Measurements from ENCODE around the gene ABHD10.

GRCh38 chr3:111986800-111987199 is 8.0 kb downstream of the ABHD10 start:
- TF ChIP-seq, protein P1, sequence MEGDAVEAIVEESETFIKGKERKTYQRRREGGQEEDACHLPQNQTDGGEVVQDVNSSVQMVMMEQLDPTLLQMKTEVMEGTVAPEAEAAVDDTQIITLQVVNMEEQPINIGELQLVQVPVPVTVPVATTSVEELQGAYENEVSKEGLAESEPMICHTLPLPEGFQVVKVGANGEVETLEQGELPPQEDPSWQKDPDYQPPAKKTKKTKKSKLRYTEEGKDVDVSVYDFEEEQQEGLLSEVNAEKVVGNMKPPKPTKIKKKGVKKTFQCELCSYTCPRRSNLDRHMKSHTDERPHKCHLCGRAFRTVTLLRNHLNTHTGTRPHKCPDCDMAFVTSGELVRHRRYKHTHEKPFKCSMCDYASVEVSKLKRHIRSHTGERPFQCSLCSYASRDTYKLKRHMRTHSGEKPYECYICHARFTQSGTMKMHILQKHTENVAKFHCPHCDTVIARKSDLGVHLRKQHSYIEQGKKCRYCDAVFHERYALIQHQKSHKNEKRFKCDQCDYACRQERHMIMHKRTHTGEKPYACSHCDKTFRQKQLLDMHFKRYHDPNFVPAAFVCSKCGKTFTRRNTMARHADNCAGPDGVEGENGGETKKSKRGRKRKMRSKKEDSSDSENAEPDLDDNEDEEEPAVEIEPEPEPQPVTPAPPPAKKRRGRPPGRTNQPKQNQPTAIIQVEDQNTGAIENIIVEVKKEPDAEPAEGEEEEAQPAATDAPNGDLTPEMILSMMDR (IDR thresholded peaks at IDR 0.05): no peak
- TF ChIP-seq POLR2A (IDR thresholded peaks at IDR 0.05): no peak

Measured in thyroid gland (tissue), 4 donors.